ENCODE data around the gene GCNT4. TPM values are rescaled to one million over a fixed set of nuclear protein-coding genes. Genes with fewer than 3 reads are reported as not detected.

Gene GCNT4
- polyA plus RNA-seq, 3 donors = 0.01 TPM; not detected in 2

DNA sequence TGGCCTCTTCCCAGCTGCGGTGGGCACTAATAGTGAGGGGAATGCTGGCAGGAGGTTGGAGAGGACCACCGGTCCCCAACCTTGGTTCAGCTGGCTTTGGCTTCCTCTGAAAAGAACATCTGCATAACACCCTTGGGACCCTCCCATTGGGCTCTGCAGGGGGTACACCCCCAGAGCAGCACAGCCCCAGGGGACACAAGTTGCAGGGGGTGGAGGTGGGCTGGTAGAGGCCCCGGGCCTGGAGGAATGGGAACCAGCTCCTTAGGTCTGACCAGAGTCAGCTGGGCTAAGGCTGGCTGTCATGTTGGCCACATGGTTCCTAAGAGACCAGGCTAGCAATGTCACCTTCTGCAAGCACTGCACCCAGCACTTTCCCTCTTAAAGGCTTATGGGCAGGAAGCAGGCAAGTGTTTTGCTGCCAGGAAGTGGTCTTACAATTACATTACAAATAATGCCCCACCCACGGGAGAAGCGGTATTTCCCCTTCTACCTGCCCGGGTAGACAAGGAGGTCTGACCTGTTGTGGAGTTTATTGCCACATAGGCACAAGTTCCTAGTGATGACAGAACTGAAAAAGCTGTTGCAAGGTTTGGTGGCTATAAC lies 18.1 kb downstream of the GCNT4 start:
- Mint-ChIP-seq H3K27ac (no peak overlapping the region), H3K4me1 (no peaks in the 10 kb centered on the region), H3K27me3 (ENCODE audit: low read depth in 3 of 3) (peaks cover 1 to 3% (median 1%) of the 10 kb centered on the region in 3 donors), H3K9me3 (no peaks in the 10 kb centered on the region), H3K36me3 (no peaks in the 10 kb centered on the region), H3K4me3 (no peak overlapping the region)
- Histone ChIP-seq H3K9ac (ENCODE audit: insufficient read depth, low read length, poor library complexity, severe bottlenecking) (no peak overlapping the region), H3K4me2 (replicated peaks; ENCODE audit: extremely low read depth, low read length, poor library complexity, severe bottlenecking) (no peak overlapping the region), H2AFZ (ENCODE audit: insufficient read depth, low read depth, low read length, poor library complexity, severe bottlenecking) (no peak overlapping the region), H3K4me3 (replicated peaks in 1 of 3; ENCODE audit: low read depth in 2 of 3, low read length in 3 of 3) (no peak overlapping the region), H3K36me3 (replicated peaks in 1 of 2; ENCODE audit: control insufficient read depth in 1 of 2, insufficient read depth in 2 of 2, low read length in 2 of 2) (no peaks in the 10 kb centered on the region), H3K79me2 (ENCODE audit: insufficient read depth, low read length) (no peaks in the 10 kb centered on the region), H3K4me1 (ENCODE audit: control insufficient read depth in 1 of 2, insufficient read depth in 2 of 2, low read length in 2 of 2) (no peaks in the 10 kb centered on the region), H3K27me3 (ENCODE audit: control insufficient read depth in 2 of 2, insufficient read depth in 2 of 2, low read length in 2 of 2) (no peaks in the 10 kb centered on the region), H4K20me1 (ENCODE audit: insufficient read depth, low read length) (no peaks in the 10 kb centered on the region), H3K27ac (ENCODE audit: low read depth in 1 of 2, low read length in 2 of 2) (no peak overlapping the region), H3K9me3 (replicated peaks in 1 of 2; ENCODE audit: control insufficient read depth in 1 of 2, insufficient read depth in 1 of 2, low read length in 2 of 2) (no peaks in the 10 kb centered on the region)
- 33% methylated on average over 1 of the region's 6 CpGs for WGBS (ENCODE audit: insufficient coverage)
- intact Hi-C loops (cut with micrococcal nuclease) = no loop called here
- no peak for TF ChIP-seq CTCF (IDR thresholded peaks at IDR 0.05)
- no peak for DNase-seq

GRCh38 chr5:75031366-75031765 lies 21.0 kb downstream of the GCNT4 start:
- Histone ChIP-seq H3K27ac (ENCODE audit: low read depth in 1 of 2, low read length in 2 of 2) (no peak overlapping the region), H3K9ac (ENCODE audit: insufficient read depth, low read length, poor library complexity, severe bottlenecking) (no peak overlapping the region), H3K27me3 (ENCODE audit: control insufficient read depth in 2 of 2, insufficient read depth in 2 of 2, low read length in 2 of 2) (no peaks in the 10 kb centered on the region), H3K79me2 (ENCODE audit: insufficient read depth, low read length) (no peaks in the 10 kb centered on the region), H3K4me2 (replicated peaks; ENCODE audit: extremely low read depth, low read length, poor library complexity, severe bottlenecking) (no peak overlapping the region), H2AFZ (ENCODE audit: insufficient read depth, low read depth, low read length, poor library complexity, severe bottlenecking) (no peak overlapping the region), H3K4me1 (ENCODE audit: control insufficient read depth in 1 of 2, insufficient read depth in 2 of 2, low read length in 2 of 2) (no peaks in the 10 kb centered on the region), H3K4me3 (replicated peaks in 1 of 3; ENCODE audit: low read depth in 2 of 3, low read length in 3 of 3) (no peak overlapping the region), H3K36me3 (replicated peaks in 1 of 2; ENCODE audit: control insufficient read depth in 1 of 2, insufficient read depth in 2 of 2, low read length in 2 of 2) (no peaks in the 10 kb centered on the region), H3K9me3 (replicated peaks in 1 of 2; ENCODE audit: control insufficient read depth in 1 of 2, insufficient read depth in 1 of 2, low read length in 2 of 2) (no peaks in the 10 kb centered on the region), H4K20me1 (ENCODE audit: insufficient read depth, low read length) (no peaks in the 10 kb centered on the region)
- Mint-ChIP-seq H3K4me3 (no peak overlapping the region), H3K27me3 (ENCODE audit: low read depth in 3 of 3) (peaks cover 0 to 3% (median 2%) of the 10 kb centered on the region in 3 donors), H3K27ac (no peak overlapping the region), H3K4me1 (no peaks in the 10 kb centered on the region), H3K9me3 (no peaks in the 10 kb centered on the region), H3K36me3 (no peaks in the 10 kb centered on the region)
- DNase-seq = no peak
- intact Hi-C loops (cut with micrococcal nuclease) = no loop called here
- WGBS (ENCODE audit: insufficient coverage) = no CpG with 5 or more reads among the region's 3 CpGs
- no peak for TF ChIP-seq CTCF (IDR thresholded peaks at IDR 0.05)

Measured in CD14-positive monocyte (primary cell).